Measurements from ENCODE around the gene GALNT14.

- TF ChIP-seq HDAC6 (IDR thresholded peaks at IDR 0.05; ENCODE audit: low read depth, low read length) (no peak), CTCF (IDR thresholded peaks at IDR 0.05; ENCODE audit: control extremely low read depth in 1 of 3, insufficient read depth in 1 of 3, low read depth in 1 of 3, low read length in 3 of 3) (no peak), POLR2A (IDR thresholded peaks at IDR 0.05; ENCODE audit: control extremely low read depth in 1 of 2, low read depth in 2 of 2, low read length in 2 of 2) (no peak), CREB1 (IDR thresholded peaks at IDR 0.05) (no peak), JUND (IDR thresholded peaks at IDR 0.05; ENCODE audit: low read length) (no peak)
These were observed 226.9 kb downstream of the GALNT14 start for GRCh38 chr2:30911327-30911726.

Data from H1 (cell line).